ENCODE data around the gene INAFM2.

INAFM2 gene

DNA sequence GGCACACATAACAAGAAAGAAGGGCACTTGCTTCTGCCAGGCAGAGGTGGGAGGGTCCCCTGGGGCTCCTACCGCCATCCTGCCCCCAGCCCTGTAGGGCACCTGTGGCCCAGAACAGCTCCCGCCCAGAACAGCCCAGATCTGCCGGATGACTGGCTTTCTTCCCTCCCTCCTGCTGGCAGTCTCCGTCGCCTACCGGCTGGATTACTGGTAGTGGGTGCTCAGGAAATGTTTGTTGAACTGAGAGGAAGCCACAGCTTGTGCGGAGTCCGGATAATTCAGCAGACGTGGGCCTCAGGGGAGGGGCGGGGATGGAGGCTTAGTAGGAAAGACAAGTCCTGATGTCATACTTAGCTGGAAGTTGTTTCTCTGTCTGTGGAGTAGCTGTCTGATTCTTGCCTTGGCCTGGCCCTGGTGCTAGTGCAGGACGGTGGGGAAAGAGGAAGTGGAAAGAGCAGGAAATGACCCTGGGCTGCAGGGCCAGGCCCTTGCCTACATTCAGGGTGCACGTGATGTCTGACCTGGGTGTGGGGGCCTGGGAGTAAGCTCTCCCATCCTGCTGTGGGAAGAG is 10.5 kb downstream of the INAFM2 start:
- no peak overlapping the region for H3K4me3 ChIP-seq (ENCODE audit: low read depth, low read length)
- TF ChIP-seq, protein P1, sequence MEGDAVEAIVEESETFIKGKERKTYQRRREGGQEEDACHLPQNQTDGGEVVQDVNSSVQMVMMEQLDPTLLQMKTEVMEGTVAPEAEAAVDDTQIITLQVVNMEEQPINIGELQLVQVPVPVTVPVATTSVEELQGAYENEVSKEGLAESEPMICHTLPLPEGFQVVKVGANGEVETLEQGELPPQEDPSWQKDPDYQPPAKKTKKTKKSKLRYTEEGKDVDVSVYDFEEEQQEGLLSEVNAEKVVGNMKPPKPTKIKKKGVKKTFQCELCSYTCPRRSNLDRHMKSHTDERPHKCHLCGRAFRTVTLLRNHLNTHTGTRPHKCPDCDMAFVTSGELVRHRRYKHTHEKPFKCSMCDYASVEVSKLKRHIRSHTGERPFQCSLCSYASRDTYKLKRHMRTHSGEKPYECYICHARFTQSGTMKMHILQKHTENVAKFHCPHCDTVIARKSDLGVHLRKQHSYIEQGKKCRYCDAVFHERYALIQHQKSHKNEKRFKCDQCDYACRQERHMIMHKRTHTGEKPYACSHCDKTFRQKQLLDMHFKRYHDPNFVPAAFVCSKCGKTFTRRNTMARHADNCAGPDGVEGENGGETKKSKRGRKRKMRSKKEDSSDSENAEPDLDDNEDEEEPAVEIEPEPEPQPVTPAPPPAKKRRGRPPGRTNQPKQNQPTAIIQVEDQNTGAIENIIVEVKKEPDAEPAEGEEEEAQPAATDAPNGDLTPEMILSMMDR (IDR thresholded peaks at IDR 0.05; ENCODE audit: insufficient read depth, low read depth, low read length, missing control alignments): no peak
- peak; percentile 20 for DNase-seq (ENCODE audit: low read depth)

DNA sequence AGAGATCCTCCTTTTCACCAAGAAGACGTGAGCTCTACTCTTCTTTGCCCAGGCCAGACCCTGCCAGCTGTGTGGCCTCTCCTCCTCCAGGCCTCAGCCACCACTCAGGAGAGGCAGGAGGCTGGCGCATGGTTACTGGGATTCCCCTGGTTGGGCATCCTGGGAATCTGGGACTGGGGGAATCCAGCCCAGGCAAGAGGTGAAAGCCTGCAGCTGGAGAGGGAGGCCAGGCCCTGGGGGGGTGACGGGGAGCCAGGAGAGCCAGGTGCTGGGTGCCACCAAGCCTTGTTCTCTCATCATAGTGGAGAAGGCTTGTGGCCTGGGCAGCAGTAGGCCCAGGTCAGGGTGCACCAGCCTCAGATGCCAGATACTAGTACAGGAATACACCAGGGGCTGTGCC is 11.0 kb downstream of the INAFM2 start:
- H3K4me3 ChIP-seq (ENCODE audit: low read depth, low read length): no peak overlapping the region
- TF ChIP-seq, protein P1 (IDR thresholded peaks at IDR 0.05; ENCODE audit: insufficient read depth, low read depth, low read length, missing control alignments): no peak
- DNase-seq (ENCODE audit: low read depth): no peak

DNA sequence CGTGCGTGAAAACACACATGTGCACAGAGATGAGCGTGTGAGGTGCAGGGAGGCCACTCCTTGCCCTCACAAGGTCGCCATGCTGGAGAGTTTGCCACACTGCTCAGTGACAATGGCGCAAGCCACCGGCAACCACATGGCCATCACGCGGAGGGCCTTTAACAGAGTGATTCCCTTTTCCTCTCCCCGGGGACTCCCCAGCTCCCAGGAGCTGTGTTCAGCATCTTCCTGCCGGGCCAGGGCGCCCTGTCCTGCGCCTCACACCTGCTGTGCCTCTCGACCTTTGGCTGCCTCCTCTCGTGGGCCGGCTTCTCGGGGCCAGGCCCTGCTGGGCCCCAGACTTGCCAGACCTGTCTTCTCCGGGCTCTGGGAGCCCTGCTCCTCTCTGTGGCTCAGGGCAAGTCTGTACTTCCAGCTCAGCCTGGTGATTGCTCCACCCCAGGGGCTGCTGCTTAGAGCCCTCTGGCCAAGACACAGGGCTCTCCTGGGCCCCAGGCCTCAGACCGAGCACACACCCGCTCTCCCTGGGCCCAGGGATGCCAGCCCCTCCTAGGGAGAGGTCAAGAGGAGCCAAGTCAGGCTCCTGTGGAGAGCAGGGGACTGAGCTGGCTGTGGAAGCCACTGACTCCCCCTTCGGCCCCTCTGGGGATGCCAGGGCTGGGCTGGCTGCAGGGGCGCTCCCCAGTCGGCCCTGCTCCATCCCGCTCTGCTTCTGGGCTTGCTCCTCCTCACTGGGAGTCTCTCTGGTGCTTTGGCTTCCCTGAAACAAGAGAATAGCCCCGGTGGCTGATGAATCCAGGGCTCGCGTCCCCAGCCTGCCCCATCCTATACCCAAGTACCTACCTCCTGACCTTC is 11.7 kb downstream of the INAFM2 start:
- no peak for DNase-seq (ENCODE audit: low read depth)
- no peak overlapping the region for H3K4me3 ChIP-seq (ENCODE audit: low read depth, low read length)
- TF ChIP-seq, protein P1 (IDR thresholded peaks at IDR 0.05; ENCODE audit: insufficient read depth, low read depth, low read length, missing control alignments): no peak

DNA sequence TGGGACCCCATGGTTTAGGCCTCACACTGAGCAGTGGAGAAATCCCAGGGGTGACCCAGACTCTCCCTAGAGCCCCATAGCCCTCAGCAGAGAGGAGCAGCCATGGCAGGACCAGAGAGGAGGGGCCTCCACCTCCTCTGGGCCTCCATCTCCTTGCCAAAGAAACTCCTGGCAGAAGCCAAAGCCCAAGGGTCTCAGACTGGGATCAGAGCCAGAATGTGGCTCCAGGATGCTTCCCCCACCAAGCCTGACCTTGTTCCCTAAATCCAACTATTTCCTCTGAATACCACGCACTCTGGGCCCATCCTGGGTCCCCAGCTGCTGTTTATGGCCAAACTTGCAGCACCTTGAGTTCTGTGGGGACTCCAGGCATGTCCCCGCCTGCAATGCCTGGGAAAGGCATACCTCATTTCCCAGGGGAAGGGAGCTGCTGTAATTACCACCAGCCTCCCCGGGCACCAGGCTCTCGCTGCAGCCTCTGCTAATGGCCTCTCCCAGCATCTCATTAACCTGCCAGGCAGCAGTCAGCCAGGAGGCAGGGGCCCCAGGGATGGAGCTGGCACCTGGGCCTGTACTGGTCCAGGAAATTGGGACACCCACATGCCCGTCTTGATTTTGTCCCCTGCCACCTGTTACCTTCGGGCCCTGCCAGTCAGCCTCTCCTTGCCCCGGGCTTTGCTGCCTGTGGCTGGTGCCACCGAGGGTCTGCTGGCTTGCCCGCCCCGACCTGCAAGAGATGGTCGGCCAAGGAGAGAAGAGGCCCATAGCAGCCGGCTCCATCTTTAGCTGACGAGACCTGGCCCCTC is 12.6 kb downstream of the INAFM2 start:
- TF ChIP-seq, protein P1 (IDR thresholded peaks at IDR 0.05; ENCODE audit: insufficient read depth, low read depth, low read length, missing control alignments): no peak
- H3K4me3 ChIP-seq (ENCODE audit: low read depth, low read length): no peak overlapping the region

DNA sequence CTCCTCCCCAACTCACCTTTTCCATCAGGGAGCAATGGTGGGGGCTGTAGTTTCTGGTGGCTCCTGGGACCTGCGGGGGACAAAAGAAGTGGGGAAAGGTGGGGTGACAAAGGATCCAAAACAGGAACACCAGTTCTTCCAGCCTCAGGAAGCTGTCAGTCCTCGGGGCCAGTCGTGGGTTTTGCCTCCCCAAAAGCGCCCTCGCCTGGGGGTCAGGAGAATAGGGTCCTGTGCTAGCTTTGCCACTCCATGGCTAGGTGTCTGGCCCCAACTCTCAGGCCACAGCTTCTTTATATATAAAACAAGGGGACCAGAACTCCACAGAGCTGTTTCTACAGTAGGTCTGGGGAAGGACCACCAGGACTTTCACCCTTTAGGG is 13.2 kb downstream of the INAFM2 start:
- TF ChIP-seq, protein P1 (IDR thresholded peaks at IDR 0.05; ENCODE audit: insufficient read depth, low read depth, low read length, missing control alignments): peak; percentile 48
- DNase-seq (ENCODE audit: low read depth): peak; percentile 31
- H3K4me3 ChIP-seq (ENCODE audit: low read depth, low read length): no peak overlapping the region

More for the DNA sequence above, 12.6 kb downstream of the INAFM2 start:
- no peak for DNase-seq (ENCODE audit: low read depth)

DNA sequence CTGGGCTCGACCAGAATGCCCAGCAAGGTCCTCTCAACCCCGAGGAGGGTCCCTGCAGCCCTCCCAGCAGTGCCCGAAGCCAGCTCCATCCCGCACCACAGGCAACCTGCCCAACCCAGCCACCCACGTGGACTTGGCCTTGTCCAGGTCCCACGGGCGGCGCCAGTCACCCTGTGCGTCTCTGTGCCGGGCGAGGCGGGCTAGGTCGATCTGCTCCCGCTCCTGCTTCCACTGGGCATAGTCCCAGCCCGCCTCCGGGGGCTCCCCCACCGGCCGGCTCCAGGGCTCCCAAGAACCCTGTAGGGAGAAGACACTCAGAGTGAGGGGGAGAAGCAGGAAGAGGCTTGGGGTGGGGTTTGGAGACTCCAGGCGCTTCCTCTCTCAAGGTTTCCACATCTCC is 14.1 kb downstream of the INAFM2 start:
- no peak overlapping the region for H3K4me3 ChIP-seq (ENCODE audit: low read depth, low read length)
- TF ChIP-seq, protein P1 (IDR thresholded peaks at IDR 0.05; ENCODE audit: insufficient read depth, low read depth, low read length, missing control alignments): no peak
- no peak for DNase-seq (ENCODE audit: low read depth)

Measured in GM12865 (cell line).